ENCODE data around the gene NGFR. TPM values are rescaled to one million over a fixed set of nuclear protein-coding genes. Genes with fewer than 3 reads are reported as not detected.

The NGFR gene
- total RNA-seq, 1 donor from 2014 or later: 1.2 TPM

- H3K4me1 Mint-ChIP-seq: no peaks in the 10 kb centered on the region
- intact Hi-C loops (cut with micrococcal nuclease): no loop called here
- DNase-seq (no peak), ATAC-seq (ENCODE audit: low read depth) (no peak)
- no peak for TF ChIP-seq CTCF (IDR thresholded peaks at IDR 0.05)
- ChIA-PET CTCF (no interaction called here), POLR2A (interaction anchor here (0.6 kb wide), 1 partner anchor 42 kb away, joined by 6 read pairs; no protein-coding TSS in a partner anchor)
- no peaks in the 10 kb centered on the region for H3K36me3 Mint-ChIP-seq (ENCODE audit: low read depth)
- no peaks in the 10 kb centered on the region for H3K9me3 Mint-ChIP-seq
- no peak overlapping the region for H3K27ac Mint-ChIP-seq
- H3K4me3 Mint-ChIP-seq: no peak overlapping the region
- peaks cover 14% of the 10 kb centered on the region for H3K27me3 Mint-ChIP-seq
These were observed 44.4 kb upstream of the NGFR start for GRCh38 chr17:49450735-49451134.

- intact Hi-C loops (cut with micrococcal nuclease): no loop called here
- ChIA-PET POLR2A (interaction anchor here (0.5 kb wide), 1 partner anchor 171 kb away, joined by 3 read pairs; no protein-coding TSS in a partner anchor), CTCF (no interaction called here)
- Mint-ChIP-seq H3K36me3 (ENCODE audit: low read depth) (no peaks in the 10 kb centered on the region), H3K27ac (no peak overlapping the region), H3K4me3 (no peak overlapping the region), H3K27me3 (peaks cover 24% of the 10 kb centered on the region), H3K9me3 (no peaks in the 10 kb centered on the region), H3K4me1 (no peaks in the 10 kb centered on the region)
- DNase-seq: no peak
- TF ChIP-seq CTCF (IDR thresholded peaks at IDR 0.05): no peak
- ATAC-seq (ENCODE audit: low read depth): no peak
These were observed 42.9 kb upstream of the NGFR start for GRCh38 chr17:49452201-49452600.

- intact Hi-C loops (cut with micrococcal nuclease): no loop called here
- no peak for ATAC-seq (ENCODE audit: low read depth)
- H3K36me3 Mint-ChIP-seq (ENCODE audit: low read depth): no peaks in the 10 kb centered on the region
- CTCF ChIA-PET: no interaction called here
- no peak for DNase-seq
- no peaks in the 10 kb centered on the region for H3K4me1 Mint-ChIP-seq
- H3K27me3 Mint-ChIP-seq: peaks cover 29% of the 10 kb centered on the region
- POLR2A ChIA-PET: interaction anchor here (0.5 kb wide), 1 partner anchor 171 kb away, joined by 3 read pairs; no protein-coding TSS in a partner anchor
- H3K27ac Mint-ChIP-seq: no peak overlapping the region
- no peak overlapping the region for H3K4me3 Mint-ChIP-seq
- no peak for TF ChIP-seq CTCF (IDR thresholded peaks at IDR 0.05)
- no peaks in the 10 kb centered on the region for H3K9me3 Mint-ChIP-seq
These were observed 42.4 kb upstream of the NGFR start for GRCh38 chr17:49452661-49453060.

- ChIA-PET CTCF (no interaction called here), POLR2A (interaction anchor here (0.5 kb wide), 1 partner anchor 110 kb away, joined by 4 read pairs; no protein-coding TSS in a partner anchor)
- H3K27me3 Mint-ChIP-seq: peaks cover 35% of the 10 kb centered on the region
- DNase-seq: no peak
- no peak overlapping the region for H3K27ac Mint-ChIP-seq
- no peaks in the 10 kb centered on the region for H3K36me3 Mint-ChIP-seq (ENCODE audit: low read depth)
- no peaks in the 10 kb centered on the region for H3K9me3 Mint-ChIP-seq
- no peak for TF ChIP-seq CTCF (IDR thresholded peaks at IDR 0.05)
- ATAC-seq (ENCODE audit: low read depth): no peak
- H3K4me3 Mint-ChIP-seq: no peak overlapping the region
- no peaks in the 10 kb centered on the region for H3K4me1 Mint-ChIP-seq
- intact Hi-C loops (cut with micrococcal nuclease): no loop called here
These were observed 41.0 kb upstream of the NGFR start for GRCh38 chr17:49454050-49454449.

- intact Hi-C loops (cut with micrococcal nuclease): no loop called here
- Mint-ChIP-seq H3K9me3 (no peaks in the 10 kb centered on the region), H3K27me3 (peaks cover 45% of the 10 kb centered on the region), H3K36me3 (ENCODE audit: low read depth) (no peaks in the 10 kb centered on the region), H3K4me1 (no peaks in the 10 kb centered on the region), H3K27ac (no peak overlapping the region), H3K4me3 (no peak overlapping the region)
- no peak for ATAC-seq (ENCODE audit: low read depth)
- POLR2A ChIA-PET: interaction anchor here (0.5 kb wide), 1 partner anchor 39 kb away, joined by 3 read pairs; no protein-coding TSS in a partner anchor
- no peak for TF ChIP-seq CTCF (IDR thresholded peaks at IDR 0.05)
- CTCF ChIA-PET: no interaction called here
- DNase-seq: no peak
These were observed 39.7 kb upstream of the NGFR start for GRCh38 chr17:49455272-49455861.

Measured in activated B cell treated with CpG ODN at 0.5 μM for 24 hours (primary cell).